Measurements from ENCODE around the gene DNAJC11.

DNAJC11 gene

DNA sequence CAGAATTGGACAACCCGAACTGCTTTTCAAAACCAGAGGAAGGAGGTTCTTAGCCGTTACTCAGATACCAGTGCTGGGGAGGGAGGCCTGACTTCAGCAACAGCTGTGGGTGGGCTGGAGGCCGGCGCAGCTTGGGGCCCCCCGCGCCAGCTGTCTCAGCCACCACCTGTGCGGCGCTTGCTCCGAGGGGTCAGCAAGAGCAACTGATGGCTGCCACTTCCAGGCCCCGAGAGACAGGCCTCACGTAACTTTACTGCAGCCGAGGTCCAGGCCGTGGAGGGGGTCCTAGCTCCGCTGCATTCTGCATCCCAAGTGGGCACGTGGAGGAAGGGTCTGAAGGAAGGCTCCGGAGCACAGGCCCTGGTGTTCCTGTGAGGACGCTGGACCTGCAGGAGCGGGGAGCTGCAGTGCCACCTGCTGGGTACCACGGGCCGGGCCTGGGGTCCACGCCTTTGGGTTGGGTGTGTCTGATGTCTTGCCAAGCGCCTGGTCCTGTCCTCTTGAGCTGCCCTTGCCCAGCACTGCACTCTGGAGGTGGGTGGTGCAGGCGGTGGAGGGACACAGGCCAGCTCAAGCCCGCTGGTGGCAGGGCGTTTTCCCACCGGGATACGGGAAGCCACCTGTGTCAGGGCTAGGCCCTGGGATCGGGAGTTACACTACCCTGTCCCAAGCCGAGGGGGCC, 67.1 kb downstream of the DNAJC11 start:
- H3K4me1 ChIP-seq (ENCODE audit: control insufficient read depth, insufficient read depth, low read length) = no peaks in the 10 kb centered on the region
- no peak overlapping the region for H3K27ac ChIP-seq (ENCODE audit: low read depth, low read length)
- H3K9me3 ChIP-seq (ENCODE audit: control insufficient read depth, insufficient read depth, low read length) = no peaks in the 10 kb centered on the region
- no peak overlapping the region for H3K4me3 ChIP-seq (ENCODE audit: low read depth, low read length)
- no peaks in the 10 kb centered on the region for H3K27me3 ChIP-seq (ENCODE audit: control insufficient read depth, insufficient read depth, low read length)
- H3K36me3 ChIP-seq (ENCODE audit: control insufficient read depth, insufficient read depth, low read length) = peaks cover 80% of the 10 kb centered on the region
- H3K9ac ChIP-seq (ENCODE audit: low read depth, low read length) = no peak overlapping the region

DNA sequence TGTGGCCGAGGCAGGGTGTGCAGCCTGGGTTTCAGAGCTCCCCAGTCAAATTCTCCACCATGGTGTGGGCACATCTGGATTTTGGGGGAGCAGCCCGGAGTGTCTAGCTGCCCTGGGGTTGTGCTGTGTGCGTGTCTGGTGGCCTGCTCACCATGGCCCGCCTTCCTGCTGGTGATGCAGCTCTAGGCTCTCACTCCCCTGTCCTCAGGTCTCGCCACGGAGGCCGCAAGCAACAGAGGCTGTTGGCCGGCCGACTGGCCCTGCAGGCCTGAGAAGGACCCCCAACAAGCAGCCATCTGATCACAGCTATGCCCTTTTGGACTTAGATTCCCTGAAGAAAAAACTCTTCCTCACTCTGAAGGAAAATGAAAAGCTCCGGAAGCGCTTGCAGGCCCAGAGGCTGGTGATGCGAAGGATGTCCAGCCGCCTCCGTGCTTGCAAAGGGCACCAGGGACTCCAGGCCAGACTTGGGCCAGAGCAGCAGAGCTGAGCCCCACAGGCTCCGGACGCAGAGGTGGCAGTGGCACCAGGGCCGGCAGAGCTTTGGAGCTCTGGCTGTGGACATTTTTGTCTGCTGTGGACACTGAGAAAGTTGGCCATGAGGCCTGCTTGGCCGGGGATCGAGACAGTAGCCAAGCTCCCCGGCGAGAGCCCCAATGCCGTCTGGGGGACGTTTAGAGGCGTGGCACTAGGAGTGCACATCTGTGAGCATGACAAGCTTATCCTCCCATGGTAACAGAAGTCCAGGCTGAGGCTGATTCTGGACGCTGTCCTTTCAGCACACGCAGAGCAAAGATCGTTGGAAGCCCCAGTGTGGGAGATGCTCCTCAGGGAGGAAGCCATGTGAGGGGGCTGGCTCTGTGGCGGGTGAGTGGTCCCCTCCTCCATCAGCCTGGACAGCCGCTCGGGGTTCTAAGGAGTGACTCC, 68.8 kb downstream of the DNAJC11 start:
- Histone ChIP-seq H3K4me1 (ENCODE audit: control insufficient read depth, insufficient read depth, low read length) (no peaks in the 10 kb centered on the region), H3K4me3 (ENCODE audit: low read depth, low read length) (no peak overlapping the region), H3K9me3 (ENCODE audit: control insufficient read depth, insufficient read depth, low read length) (no peaks in the 10 kb centered on the region), H3K36me3 (ENCODE audit: control insufficient read depth, insufficient read depth, low read length) (peaks cover 79% of the 10 kb centered on the region), H3K27ac (ENCODE audit: low read depth, low read length) (no peak overlapping the region), H3K27me3 (ENCODE audit: control insufficient read depth, insufficient read depth, low read length) (no peaks in the 10 kb centered on the region), H3K9ac (ENCODE audit: low read depth, low read length) (no peak overlapping the region)

DNA sequence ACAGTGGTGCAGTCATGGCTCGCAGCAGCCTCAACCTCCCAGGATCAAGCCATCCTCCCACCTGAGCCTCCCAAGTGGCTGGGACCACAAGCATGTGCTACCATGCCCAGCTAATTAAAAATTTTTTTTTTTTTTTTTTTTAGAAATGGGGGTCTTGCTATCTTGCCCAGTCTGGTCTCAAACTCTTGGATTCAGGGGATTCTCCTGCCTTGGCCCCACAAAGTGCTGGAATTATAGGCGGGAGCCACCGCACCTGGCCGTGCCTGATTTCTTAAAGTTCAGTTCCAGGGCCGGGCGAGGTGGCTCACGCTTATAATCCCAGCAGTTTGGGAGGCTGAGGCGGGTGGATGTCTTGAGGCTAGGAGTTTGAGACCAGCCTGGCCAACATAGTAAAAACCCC, 70.6 kb downstream of the DNAJC11 start:
- Histone ChIP-seq H3K27ac (ENCODE audit: low read depth, low read length) (no peak overlapping the region), H3K4me3 (ENCODE audit: low read depth, low read length) (no peak overlapping the region), H3K9me3 (ENCODE audit: control insufficient read depth, insufficient read depth, low read length) (no peaks in the 10 kb centered on the region), H3K4me1 (ENCODE audit: control insufficient read depth, insufficient read depth, low read length) (no peaks in the 10 kb centered on the region), H3K27me3 (ENCODE audit: control insufficient read depth, insufficient read depth, low read length) (no peaks in the 10 kb centered on the region), H3K36me3 (ENCODE audit: control insufficient read depth, insufficient read depth, low read length) (peaks cover 66% of the 10 kb centered on the region), H3K9ac (ENCODE audit: low read depth, low read length) (no peak overlapping the region)

- H3K4me3 ChIP-seq (ENCODE audit: low read depth, low read length) = no peak overlapping the region
- H3K9ac ChIP-seq (ENCODE audit: low read depth, low read length) = no peak overlapping the region
- H3K36me3 ChIP-seq (ENCODE audit: control insufficient read depth, insufficient read depth, low read length) = peaks cover 56% of the 10 kb centered on the region
- no peaks in the 10 kb centered on the region for H3K9me3 ChIP-seq (ENCODE audit: control insufficient read depth, insufficient read depth, low read length)
- no peak overlapping the region for H3K27ac ChIP-seq (ENCODE audit: low read depth, low read length)
- H3K4me1 ChIP-seq (ENCODE audit: control insufficient read depth, insufficient read depth, low read length) = no peaks in the 10 kb centered on the region
- no peaks in the 10 kb centered on the region for H3K27me3 ChIP-seq (ENCODE audit: control insufficient read depth, insufficient read depth, low read length)
Measured at GRCh38 chr1:6630027-6630426, 71.6 kb downstream of the DNAJC11 start.

DNA sequence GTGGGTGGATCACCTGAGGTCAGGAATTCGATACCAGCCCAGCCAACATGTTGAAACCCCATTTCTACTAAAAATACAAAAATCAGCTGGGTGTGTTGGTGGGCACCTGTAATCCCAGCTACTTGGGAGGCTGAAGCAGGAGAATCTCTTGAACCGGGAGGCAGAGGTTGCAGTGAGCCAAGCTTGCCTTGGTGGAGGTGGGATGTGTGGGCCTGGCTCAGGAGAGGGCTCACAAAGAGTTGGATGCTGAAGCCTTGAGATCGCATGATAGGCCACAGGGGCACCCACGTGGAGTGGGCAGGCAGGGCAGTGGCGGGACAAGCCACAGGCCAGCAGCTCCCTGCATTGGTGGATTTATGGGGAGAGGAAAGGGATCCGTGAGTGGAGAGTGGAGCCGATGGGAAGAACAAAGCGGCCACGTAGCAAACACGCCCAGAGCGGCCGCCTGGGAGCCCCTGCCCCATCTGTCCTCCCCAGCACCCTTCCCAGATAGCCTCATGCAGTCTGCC, 72.6 kb downstream of the DNAJC11 start:
- Histone ChIP-seq H3K36me3 (ENCODE audit: control insufficient read depth, insufficient read depth, low read length) (peaks cover 49% of the 10 kb centered on the region), H3K9ac (ENCODE audit: low read depth, low read length) (no peak overlapping the region), H3K27me3 (ENCODE audit: control insufficient read depth, insufficient read depth, low read length) (no peaks in the 10 kb centered on the region), H3K27ac (ENCODE audit: low read depth, low read length) (no peak overlapping the region), H3K4me1 (ENCODE audit: control insufficient read depth, insufficient read depth, low read length) (no peaks in the 10 kb centered on the region), H3K4me3 (ENCODE audit: low read depth, low read length) (no peak overlapping the region), H3K9me3 (ENCODE audit: control insufficient read depth, insufficient read depth, low read length) (no peaks in the 10 kb centered on the region)

GRCh38 chr1:6627841-6628545, 73.6 kb downstream of the DNAJC11 start:
- H3K4me1 ChIP-seq (ENCODE audit: control insufficient read depth, insufficient read depth, low read length) = no peaks in the 10 kb centered on the region
- H3K4me3 ChIP-seq (ENCODE audit: low read depth, low read length) = no peak overlapping the region
- H3K27ac ChIP-seq (ENCODE audit: low read depth, low read length) = no peak overlapping the region
- no peak overlapping the region for H3K9ac ChIP-seq (ENCODE audit: low read depth, low read length)
- H3K36me3 ChIP-seq (ENCODE audit: control insufficient read depth, insufficient read depth, low read length) = peaks cover 49% of the 10 kb centered on the region
- H3K9me3 ChIP-seq (ENCODE audit: control insufficient read depth, insufficient read depth, low read length) = no peaks in the 10 kb centered on the region
- no peaks in the 10 kb centered on the region for H3K27me3 ChIP-seq (ENCODE audit: control insufficient read depth, insufficient read depth, low read length)

- no peaks in the 10 kb centered on the region for H3K9me3 ChIP-seq (ENCODE audit: control insufficient read depth, insufficient read depth, low read length)
- H3K27me3 ChIP-seq (ENCODE audit: control insufficient read depth, insufficient read depth, low read length) = no peaks in the 10 kb centered on the region
- H3K4me3 ChIP-seq (ENCODE audit: low read depth, low read length) = no peak overlapping the region
- no peak overlapping the region for H3K9ac ChIP-seq (ENCODE audit: low read depth, low read length)
- H3K4me1 ChIP-seq (ENCODE audit: control insufficient read depth, insufficient read depth, low read length) = no peaks in the 10 kb centered on the region
- H3K36me3 ChIP-seq (ENCODE audit: control insufficient read depth, insufficient read depth, low read length) = peaks cover 50% of the 10 kb centered on the region
- no peak overlapping the region for H3K27ac ChIP-seq (ENCODE audit: low read depth, low read length)
Measured at GRCh38 chr1:6627031-6627430, 74.6 kb downstream of the DNAJC11 start.

- Histone ChIP-seq H3K4me3 (ENCODE audit: low read depth, low read length) (peak overlapping the region; percentile 81), H3K4me1 (ENCODE audit: control insufficient read depth, insufficient read depth, low read length) (no peaks in the 10 kb centered on the region), H3K36me3 (ENCODE audit: control insufficient read depth, insufficient read depth, low read length) (peaks cover 63% of the 10 kb centered on the region), H3K27ac (ENCODE audit: low read depth, low read length) (peak overlapping the region; percentile 87), H3K27me3 (ENCODE audit: control insufficient read depth, insufficient read depth, low read length) (no peaks in the 10 kb centered on the region), H3K9ac (ENCODE audit: low read depth, low read length) (peak overlapping the region; percentile 78), H3K9me3 (ENCODE audit: control insufficient read depth, insufficient read depth, low read length) (no peaks in the 10 kb centered on the region)
Measured at GRCh38 chr1:6625584-6626149, 75.9 kb downstream of the DNAJC11 start.

GRCh38 chr1:6624710-6625583, 76.7 kb downstream of the DNAJC11 start, which contains the start of gene THAP3:
TSS of gene THAP3 (plus strand) at chr1:6624868. CDS start at chr1:6625219, 351 bp downstream.
- peak within 1 kb of the TSS; percentile 87 for H3K27ac ChIP-seq (ENCODE audit: low read depth, low read length)
- peak within 1 kb of the TSS; percentile 81 for H3K4me3 ChIP-seq (ENCODE audit: low read depth, low read length)
- H3K9me3 ChIP-seq (ENCODE audit: control insufficient read depth, insufficient read depth, low read length) = no peaks in the 10 kb centered on the region
- H3K4me1 ChIP-seq (ENCODE audit: control insufficient read depth, insufficient read depth, low read length) = no peaks in the 10 kb centered on the region
- H3K27me3 ChIP-seq (ENCODE audit: control insufficient read depth, insufficient read depth, low read length) = no peaks in the 10 kb centered on the region
- peak within 1 kb of the TSS; percentile 78 for H3K9ac ChIP-seq (ENCODE audit: low read depth, low read length)
- H3K36me3 ChIP-seq (ENCODE audit: control insufficient read depth, insufficient read depth, low read length) = peaks cover 66% of the 10 kb centered on the region
